Adrenal gland (tissue), 12 donors: ENCODE measurements around the gene SEC23B. TPM values are rescaled to one million over a fixed set of nuclear protein-coding genes. Genes with fewer than 3 reads are reported as not detected.

Source experiments
- DNase-seq, 7 donors: peaks; one replicate each; pipeline ENCODE4 v3.0.0-alpha.2; 2019 to 2020
- H3K27ac ChIP-seq, 5 donors: fragments of 200-600 bp; sonication (generic) in 4 of 5; 1 replicate in 3 of 5; 2 replicates in 2 of 5; pipeline versions ENCODE4 v1.5.1 to v1.8.0; 2016 to 2020; ENCODE audit warnings: mild to moderate bottlenecking in 1 of 5
- H3K27me3 ChIP-seq: fragments of 200-600 bp; 2 replicates; pipeline ENCODE4 v1.8.0; 2021
- H3K36me3 ChIP-seq, 2 donors: fragments of 200-600 bp; replicated peaks in 1 of 2; 1 replicate in 1 of 2; 2 replicates in 1 of 2; pipeline versions ENCODE4 v1.5.1 to v1.8.0; 2018 to 2022
- H3K4me1 ChIP-seq, 2 donors: fragments of 200-600 bp; replicated peaks in 1 of 2; 1 replicate in 1 of 2; 2 replicates in 1 of 2; pipeline versions ENCODE4 v1.5.1 to v1.8.0; 2018 to 2021
- H3K4me3 ChIP-seq, 4 donors: fragments of 200-600 bp; sonication (generic) in 3 of 4; one replicate each; pipeline ENCODE4 v1.5.1; 2016 to 2018
- H3K9me3 ChIP-seq, 3 donors: fragments of 200-600 bp; sonication (generic) in 1 of 3; replicated peaks in 1 of 3; 1 replicate in 2 of 3; 2 replicates in 1 of 3; pipeline versions ENCODE4 v1.5.1 to v1.8.0; 2016 to 2021
- CTCF ChIP-seq, 6 experiments: fragments of 450-650 bp in 4 of 6; fragments of 200-600 bp in 2 of 6; sonication (generic) in 1 of 6; IDR thresholded peaks; 1 replicate in 5 of 6; 2 replicates in 1 of 6; pipeline versions ENCODE4 v1.5.1 to v1.8.0; 2016 to 2021; ENCODE audit warnings: antibody characterized with exemption in 6 of 6, mild to moderate bottlenecking in 2 of 6, moderate library complexity in 1 of 6
- POLR2A ChIP-seq, 2 donors: fragments of 450-650 bp; IDR thresholded peaks; one replicate each; pipeline ENCODE4 v1.6.1; 2017; ENCODE audit warnings: antibody characterized with exemption in 2 of 2, mild to moderate bottlenecking in 2 of 2, moderate library complexity in 1 of 2
- WGBS, 4 donors: extraction: QIAGEN DNeasy Blood & Tissue Kit in 2 of 4; methylation state at CpG; one replicate each; pipeline versions ENCODE4 v1.1.5 to v1.1.7; 2013 to 2017; 5-methylcytosine and 5-hydroxymethylcytosine counted together
- intact Hi-C, 2 donors: fragments of 100-400 bp; cut with DNase I; formaldehyde crosslinking; loops; one replicate each; pipeline versions ENCODE4 v1.14.1 to v1.15.0; 2022 to 2023
- polyA plus RNA-seq, 3 donors: library from polyadenylated mRNA; stranded (reverse); fragments of 200-250 nt in 2 of 3; fragments of 350-450 nt in 1 of 3; fragmentation: Illumina TruSeq in 1 of 3; extraction: RNeasy Lipid Tissue Mini Kit (QIAGEN cat#74804) in 1 of 3; gene quantifications; one replicate each; pipeline ENCODE4 v1.2.3, GENCODE V29; 2013 to 2014
- total RNA-seq, 9 donors: library from RNA; depleted of rRNA in 4 of 9; stranded (reverse); fragments of >200 nt in 4 of 9; fragments of 120-200 nt in 1 of 9; fragmentation: NEBNext Ultra II Directional in 1 of 9; extraction: Animal tissue kit (Norgen Biotek cat#: 25700) in 1 of 9; gene quantifications; one replicate each; pipeline versions ENCODE4 v1.1.0 to v1.2.4, GENCODE V29; 2013 to 2023
- donor health status: healthy with polysubstance abuse.
- donor health status: Bipolar disorder and iron deficiency.
- donor health status: DM: yes; HTN: yes; CAD: no.
- donor health status: DM: no; HTN: no; CAD: no.
- donor health status: DM: no; HTN: no; CAD: no.
- donor health status: DM: yes; HTN: yes; CAD: no.

Gene SEC23B
- total and polyA plus RNA-seq, 12 donors: 7.1 to 241 (median 76.1) TPM

GRCh38 chr20:18466894-18467730 lies 40.6 kb upstream of the SEC23B start, which contains the start of the genes DZANK1 and POLR3F:
Gene DZANK1, minus strand, starts transcription at chr20:18467030. Its CDS starts 1,672 bp downstream, at chr20:18465358.
Gene POLR3F, plus strand, starts transcription at chr20:18467390. Its CDS starts 117 bp downstream, at chr20:18467507.
- Histone ChIP-seq H3K27ac (peak within 1 kb of the TSS; percentile 42 to 91 (median 74)), H3K36me3 (peaks cover 0 to 15% of the 10 kb centered on the region in 2 donors), H3K4me3 (peak within 1 kb of the TSS; percentile 50 to 99 (median 72)), H3K4me1 (peaks cover 7 to 17% of the 10 kb centered on the region in 2 donors), H3K27me3 (no peaks in the 10 kb centered on the region), H3K9me3 (no peaks in the 10 kb centered on the region)
- peak in 1 of 6 experiments; percentile 12 for TF ChIP-seq CTCF (IDR thresholded peaks at IDR 0.05)
- TF ChIP-seq POLR2A (IDR thresholded peaks at IDR 0.05): peak; percentile 20 to 56
- WGBS, 4 donors: 0 to 1% (median 0%) methylated on average over 35 to 57 of the region's 57 CpGs
- DNase-seq: peak; percentile 94 to 98 (median 96)
- intact Hi-C loops: loop anchor here in 1 of 2 donors (10.0 kb wide), 1 partner anchor 52 kb away; no protein-coding TSS in a partner anchor

- TF ChIP-seq POLR2A (IDR thresholded peaks at IDR 0.05) (no peak), CTCF (IDR thresholded peaks at IDR 0.05) (no peak)
- Histone ChIP-seq H3K9me3 (no peaks in the 10 kb centered on the region), H3K27me3 (no peaks in the 10 kb centered on the region), H3K27ac (no peak overlapping the region), H3K4me1 (no peaks in the 10 kb centered on the region), H3K4me3 (no peak overlapping the region), H3K36me3 (peaks cover 0 to 58% of the 10 kb centered on the region in 2 donors)
- no peak for DNase-seq
- WGBS, 4 donors: 91 to 100% (median 97%) methylated on average over 1 of the region's 1 CpG
- intact Hi-C loops: no loop called here
These were observed 30.5 kb upstream of the SEC23B start for GRCh38 chr20:18477218-18477617.

- Histone ChIP-seq H3K27me3 (no peaks in the 10 kb centered on the region), H3K4me3 (no peak overlapping the region), H3K36me3 (peaks cover 0 to 64% of the 10 kb centered on the region in 2 donors), H3K27ac (no peak overlapping the region), H3K9me3 (no peaks in the 10 kb centered on the region), H3K4me1 (no peaks in the 10 kb centered on the region)
- no peak for DNase-seq
- 90 to 100% (median 98%) methylated on average over 1 of the region's 1 CpG for WGBS, 4 donors
- intact Hi-C loops: no loop called here
- TF ChIP-seq POLR2A (IDR thresholded peaks at IDR 0.05) (no peak), CTCF (IDR thresholded peaks at IDR 0.05) (no peak)
These were observed 29.9 kb upstream of the SEC23B start for GRCh38 chr20:18477821-18478220.

GRCh38 chr20:18481596-18481995 lies 26.1 kb upstream of the SEC23B start:
- intact Hi-C loops: no loop called here
- DNase-seq: no peak
- Histone ChIP-seq H3K9me3 (no peaks in the 10 kb centered on the region), H3K36me3 (peaks cover 0 to 70% of the 10 kb centered on the region in 2 donors), H3K4me3 (no peak overlapping the region), H3K27me3 (no peaks in the 10 kb centered on the region), H3K27ac (no peak overlapping the region), H3K4me1 (no peaks in the 10 kb centered on the region)
- TF ChIP-seq POLR2A (IDR thresholded peaks at IDR 0.05) (no peak), CTCF (IDR thresholded peaks at IDR 0.05) (no peak)
- 89 to 98% (median 91%) methylated on average over 4 of the region's 4 CpGs for WGBS, 4 donors
